ENCODE data around the gene IFNGR1. TPM values are rescaled to one million over a fixed set of nuclear protein-coding genes. Genes with fewer than 3 reads are reported as not detected.

The IFNGR1 gene
- polyA plus RNA-seq, 2 of the 4 experiments (the other 2 are of a cell fraction): 31.2 to 54.9 TPM

DNA sequence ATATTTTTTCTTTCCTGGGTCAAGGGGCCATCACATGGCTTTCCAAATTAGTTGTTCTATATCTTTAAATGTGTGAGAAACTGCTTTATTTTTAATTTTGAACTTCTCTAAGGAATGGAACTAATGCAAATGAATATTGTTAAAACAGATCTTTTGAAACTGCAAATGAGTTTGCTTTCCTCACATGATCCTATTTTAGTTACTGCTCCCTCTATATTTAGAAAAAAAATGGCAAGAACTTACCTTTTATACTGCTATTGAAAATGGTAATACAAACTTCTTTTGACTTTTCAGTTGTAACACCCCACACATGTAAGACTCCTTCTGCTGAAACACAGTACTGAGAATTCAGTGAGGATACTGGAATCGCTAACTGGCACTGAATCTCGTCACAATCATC, 15.9 kb downstream of the IFNGR1 start:
- CTCF ChIA-PET: no interaction called here
- Histone ChIP-seq H3K4me2 (no peak overlapping the region), H3K27ac (no peak overlapping the region), H3K4me1 (no peaks in the 10 kb centered on the region), H3K9me3 (peaks cover 1% of the 10 kb centered on the region; the same call in 1 of the 3 replicates), H3K4me3 (no peak overlapping the region)
- no peak for FAIRE-seq
- DNase-seq (ENCODE audit: low read depth in 1 of 2, low spot score in 1 of 2): no peak
- POLR2A ChIA-PET: no interaction called here
- no peak for ATAC-seq
- TF ChIP-seq JUN (IDR thresholded peaks at IDR 0.05): no peak
- no peak for TF ChIP-seq TFCP2L1 (CRISPR knock-in tag; IDR thresholded peaks at IDR 0.05)
- no peak for TF ChIP-seq GATA3 (IDR thresholded peaks at IDR 0.05; ENCODE audit: borderline replicate concordance)
- no peak for TF ChIP-seq HDAC2 (IDR thresholded peaks at IDR 0.05)
- no peak for TF ChIP-seq NPAS2 (CRISPR knock-in tag; IDR thresholded peaks at IDR 0.05; ENCODE audit: borderline replicate concordance)
- TF ChIP-seq MYC (IDR thresholded peaks at IDR 0.05; ENCODE audit: borderline replicate concordance, low read length): no peak
- TF ChIP-seq RFX5 (IDR thresholded peaks at IDR 0.05): no peak
- no peak for TF ChIP-seq MAFK (IDR thresholded peaks at IDR 0.05; ENCODE audit: partially characterized antibody)
- TF ChIP-seq ZSCAN20 (CRISPR knock-in tag; IDR thresholded peaks at IDR 0.05): no peak
- TF ChIP-seq, protein P1, sequence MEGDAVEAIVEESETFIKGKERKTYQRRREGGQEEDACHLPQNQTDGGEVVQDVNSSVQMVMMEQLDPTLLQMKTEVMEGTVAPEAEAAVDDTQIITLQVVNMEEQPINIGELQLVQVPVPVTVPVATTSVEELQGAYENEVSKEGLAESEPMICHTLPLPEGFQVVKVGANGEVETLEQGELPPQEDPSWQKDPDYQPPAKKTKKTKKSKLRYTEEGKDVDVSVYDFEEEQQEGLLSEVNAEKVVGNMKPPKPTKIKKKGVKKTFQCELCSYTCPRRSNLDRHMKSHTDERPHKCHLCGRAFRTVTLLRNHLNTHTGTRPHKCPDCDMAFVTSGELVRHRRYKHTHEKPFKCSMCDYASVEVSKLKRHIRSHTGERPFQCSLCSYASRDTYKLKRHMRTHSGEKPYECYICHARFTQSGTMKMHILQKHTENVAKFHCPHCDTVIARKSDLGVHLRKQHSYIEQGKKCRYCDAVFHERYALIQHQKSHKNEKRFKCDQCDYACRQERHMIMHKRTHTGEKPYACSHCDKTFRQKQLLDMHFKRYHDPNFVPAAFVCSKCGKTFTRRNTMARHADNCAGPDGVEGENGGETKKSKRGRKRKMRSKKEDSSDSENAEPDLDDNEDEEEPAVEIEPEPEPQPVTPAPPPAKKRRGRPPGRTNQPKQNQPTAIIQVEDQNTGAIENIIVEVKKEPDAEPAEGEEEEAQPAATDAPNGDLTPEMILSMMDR (IDR thresholded peaks at IDR 0.05): no peak
- TF ChIP-seq HOXB5 (CRISPR knock-in tag; IDR thresholded peaks at IDR 0.05): no peak
- no peak for TF ChIP-seq ZNF302 (CRISPR knock-in tag; IDR thresholded peaks at IDR 0.05)
- TF ChIP-seq, protein P2, sequence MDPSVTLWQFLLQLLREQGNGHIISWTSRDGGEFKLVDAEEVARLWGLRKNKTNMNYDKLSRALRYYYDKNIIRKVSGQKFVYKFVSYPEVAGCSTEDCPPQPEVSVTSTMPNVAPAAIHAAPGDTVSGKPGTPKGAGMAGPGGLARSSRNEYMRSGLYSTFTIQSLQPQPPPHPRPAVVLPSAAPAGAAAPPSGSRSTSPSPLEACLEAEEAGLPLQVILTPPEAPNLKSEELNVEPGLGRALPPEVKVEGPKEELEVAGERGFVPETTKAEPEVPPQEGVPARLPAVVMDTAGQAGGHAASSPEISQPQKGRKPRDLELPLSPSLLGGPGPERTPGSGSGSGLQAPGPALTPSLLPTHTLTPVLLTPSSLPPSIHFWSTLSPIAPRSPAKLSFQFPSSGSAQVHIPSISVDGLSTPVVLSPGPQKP (IDR thresholded peaks at IDR 0.05; ENCODE audit: low read depth, low read length): no peak
- TF ChIP-seq, protein P3, sequence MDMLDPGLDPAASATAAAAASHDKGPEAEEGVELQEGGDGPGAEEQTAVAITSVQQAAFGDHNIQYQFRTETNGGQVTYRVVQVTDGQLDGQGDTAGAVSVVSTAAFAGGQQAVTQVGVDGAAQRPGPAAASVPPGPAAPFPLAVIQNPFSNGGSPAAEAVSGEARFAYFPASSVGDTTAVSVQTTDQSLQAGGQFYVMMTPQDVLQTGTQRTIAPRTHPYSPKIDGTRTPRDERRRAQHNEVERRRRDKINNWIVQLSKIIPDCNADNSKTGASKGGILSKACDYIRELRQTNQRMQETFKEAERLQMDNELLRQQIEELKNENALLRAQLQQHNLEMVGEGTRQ (IDR thresholded peaks at IDR 0.05): no peak
- no peak for TF ChIP-seq MAX (IDR thresholded peaks at IDR 0.05)
- TF ChIP-seq MAZ (IDR thresholded peaks at IDR 0.05; ENCODE audit: borderline replicate concordance, low read depth, low read length): no peak
- WGBS (ENCODE audit: missing lambda C conversion rate): 94% methylated on average over 2 of the region's 2 CpGs

DNA sequence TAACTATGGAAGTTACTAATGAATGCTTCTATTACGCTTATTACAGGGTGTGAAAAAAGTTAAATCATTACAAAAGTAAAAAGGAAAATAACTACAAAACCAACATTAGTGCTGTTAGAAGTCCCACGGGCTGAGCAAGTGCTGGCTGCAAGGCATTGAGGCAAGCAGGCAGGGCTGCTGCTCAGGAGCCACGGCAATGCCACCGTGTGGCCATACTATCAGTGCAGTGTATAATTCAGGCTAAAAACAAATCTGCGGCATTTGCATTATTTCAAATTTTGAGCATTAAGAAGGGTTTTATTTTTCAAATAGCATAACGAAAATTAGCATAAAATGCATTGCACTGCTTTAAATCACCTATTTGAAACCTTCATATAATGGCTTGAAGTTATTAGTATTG, 17.1 kb downstream of the IFNGR1 start:
- H3K9me3 ChIP-seq: no peaks in the 10 kb centered on the region
- TF ChIP-seq HEYL (CRISPR knock-in tag; IDR thresholded peaks at IDR 0.05) (no peak), SMC3 (IDR thresholded peaks at IDR 0.05) (peak; percentile 53), FOXS1 (CRISPR knock-in tag; IDR thresholded peaks at IDR 0.05) (no peak), JUNB (IDR thresholded peaks at IDR 0.05) (no peak), RCOR1 (IDR thresholded peaks at IDR 0.05; ENCODE audit: low read depth, low read length) (no peak), SREBF2 (IDR thresholded peaks at IDR 0.05) (no peak), E2F6 (IDR thresholded peaks at IDR 0.05; ENCODE audit: borderline replicate concordance, low read depth) (no peak), ESRRA (IDR thresholded peaks at IDR 0.05; ENCODE audit: borderline replicate concordance, low read length) (no peak), RAD21 (conservative IDR thresholded peaks at IDR 0.05 in 1 of 2, IDR thresholded peaks at IDR 0.05 in 1 of 2) (peak; percentile 27 to 38; a peak in 4 of 5 replicates), HOXB13 (CRISPR knock-in tag; IDR thresholded peaks at IDR 0.05; ENCODE audit: low read depth) (no peak)
- TF ChIP-seq, protein P4, sequence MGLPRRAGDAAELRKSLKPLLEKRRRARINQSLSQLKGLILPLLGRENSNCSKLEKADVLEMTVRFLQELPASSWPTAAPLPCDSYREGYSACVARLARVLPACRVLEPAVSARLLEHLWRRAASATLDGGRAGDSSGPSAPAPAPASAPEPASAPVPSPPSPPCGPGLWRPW (IDR thresholded peaks at IDR 0.05): no peak
- TF ChIP-seq, protein P1 (IDR thresholded peaks at IDR 0.05): peak; percentile 40
- TF ChIP-seq, protein P5, sequence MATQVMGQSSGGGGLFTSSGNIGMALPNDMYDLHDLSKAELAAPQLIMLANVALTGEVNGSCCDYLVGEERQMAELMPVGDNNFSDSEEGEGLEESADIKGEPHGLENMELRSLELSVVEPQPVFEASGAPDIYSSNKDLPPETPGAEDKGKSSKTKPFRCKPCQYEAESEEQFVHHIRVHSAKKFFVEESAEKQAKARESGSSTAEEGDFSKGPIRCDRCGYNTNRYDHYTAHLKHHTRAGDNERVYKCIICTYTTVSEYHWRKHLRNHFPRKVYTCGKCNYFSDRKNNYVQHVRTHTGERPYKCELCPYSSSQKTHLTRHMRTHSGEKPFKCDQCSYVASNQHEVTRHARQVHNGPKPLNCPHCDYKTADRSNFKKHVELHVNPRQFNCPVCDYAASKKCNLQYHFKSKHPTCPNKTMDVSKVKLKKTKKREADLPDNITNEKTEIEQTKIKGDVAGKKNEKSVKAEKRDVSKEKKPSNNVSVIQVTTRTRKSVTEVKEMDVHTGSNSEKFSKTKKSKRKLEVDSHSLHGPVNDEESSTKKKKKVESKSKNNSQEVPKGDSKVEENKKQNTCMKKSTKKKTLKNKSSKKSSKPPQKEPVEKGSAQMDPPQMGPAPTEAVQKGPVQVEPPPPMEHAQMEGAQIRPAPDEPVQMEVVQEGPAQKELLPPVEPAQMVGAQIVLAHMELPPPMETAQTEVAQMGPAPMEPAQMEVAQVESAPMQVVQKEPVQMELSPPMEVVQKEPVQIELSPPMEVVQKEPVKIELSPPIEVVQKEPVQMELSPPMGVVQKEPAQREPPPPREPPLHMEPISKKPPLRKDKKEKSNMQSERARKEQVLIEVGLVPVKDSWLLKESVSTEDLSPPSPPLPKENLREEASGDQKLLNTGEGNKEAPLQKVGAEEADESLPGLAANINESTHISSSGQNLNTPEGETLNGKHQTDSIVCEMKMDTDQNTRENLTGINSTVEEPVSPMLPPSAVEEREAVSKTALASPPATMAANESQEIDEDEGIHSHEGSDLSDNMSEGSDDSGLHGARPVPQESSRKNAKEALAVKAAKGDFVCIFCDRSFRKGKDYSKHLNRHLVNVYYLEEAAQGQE (IDR thresholded peaks at IDR 0.05): no peak
- no peak overlapping the region for H3K4me3 ChIP-seq
- FAIRE-seq: no peak
- ATAC-seq: peak in 1 of 2 experiments; percentile 65; a peak in 2 of 6 replicates
- H3K27ac ChIP-seq: no peak overlapping the region
- peak in 1 of 2 experiments; percentile 8 for DNase-seq (ENCODE audit: low read depth in 1 of 2, low spot score in 1 of 2)
- CTCF ChIA-PET: no interaction called here
- H3K4me1 ChIP-seq: no peaks in the 10 kb centered on the region
- POLR2A ChIA-PET: no interaction called here
- H3K4me2 ChIP-seq: no peak overlapping the region
- WGBS (ENCODE audit: missing lambda C conversion rate): 71% methylated on average over 6 of the region's 6 CpGs
